ENCODE measurements around the gene NUP214.

The NUP214 gene

GRCh38 chr9:131125288-131126058 is at the start of gene NUP214:
NUP214 (plus strand) TSS chr9:131125586; CDS start chr9:131125705, 119 bp downstream.
- peak; percentile 99 to 100 (median 99) for DNase-seq

GRCh38 chr9:131076347-131077195 is 48.8 kb upstream of the NUP214 start:
- DNase-seq = no peak

- DNase-seq = no peak
Observed at GRCh38 chr9:131078427-131079366, 46.7 kb upstream of the NUP214 start.

GRCh38 chr9:131080589-131080988 is 44.8 kb upstream of the NUP214 start:
- DNase-seq = no peak

GRCh38 chr9:131081868-131082267 is 43.5 kb upstream of the NUP214 start:
- DNase-seq = no peak

- DNase-seq = no peak
Observed at GRCh38 chr9:131082774-131083512, 42.4 kb upstream of the NUP214 start.

- no peak for DNase-seq
Observed at GRCh38 chr9:131084661-131085369, 40.6 kb upstream of the NUP214 start.

GRCh38 chr9:131085370-131086122 is 39.8 kb upstream of the NUP214 start:
- no peak for DNase-seq

GRCh38 chr9:131087354-131087893 is 38.0 kb upstream of the NUP214 start:
- no peak for DNase-seq

GRCh38 chr9:131090025-131090787 is 35.2 kb upstream of the NUP214 start:
- no peak for DNase-seq

- no peak for DNase-seq
Observed at GRCh38 chr9:131091352-131091992, 33.9 kb upstream of the NUP214 start.

GRCh38 chr9:131092030-131092429 is 33.4 kb upstream of the NUP214 start:
- no peak for DNase-seq

- DNase-seq = no peak
Observed at GRCh38 chr9:131092548-131093440, 32.6 kb upstream of the NUP214 start.

GRCh38 chr9:131094015-131094414 is 31.4 kb upstream of the NUP214 start:
- DNase-seq = no peak

GRCh38 chr9:131094622-131095021 is 30.8 kb upstream of the NUP214 start:
- DNase-seq = no peak

GRCh38 chr9:131095666-131096268 is 29.6 kb upstream of the NUP214 start:
- no peak for DNase-seq

Measured in suppressor macrophage treated with lipopolysaccharide for 1 hour (primary cell).